Dedifferentiated amniotic fluid mesenchymal stem cell (primary cell): ENCODE measurements around the gene NCOA1.
A peak's percentile ranks its signal among the peaks of the same experiment; 100 is the strongest.
"Not testable (repeated sequence)": the region's sequence is repeated elsewhere in the genome, so short reads cannot be mapped to it uniquely, and the experiment has no call there.

Experiments
- DNase-seq: peaks from one replicate; pipeline ENCODE4 v3.0.0-alpha.2; 2016; ENCODE audit errors: extremely low spot score

The NCOA1 gene

DNA sequence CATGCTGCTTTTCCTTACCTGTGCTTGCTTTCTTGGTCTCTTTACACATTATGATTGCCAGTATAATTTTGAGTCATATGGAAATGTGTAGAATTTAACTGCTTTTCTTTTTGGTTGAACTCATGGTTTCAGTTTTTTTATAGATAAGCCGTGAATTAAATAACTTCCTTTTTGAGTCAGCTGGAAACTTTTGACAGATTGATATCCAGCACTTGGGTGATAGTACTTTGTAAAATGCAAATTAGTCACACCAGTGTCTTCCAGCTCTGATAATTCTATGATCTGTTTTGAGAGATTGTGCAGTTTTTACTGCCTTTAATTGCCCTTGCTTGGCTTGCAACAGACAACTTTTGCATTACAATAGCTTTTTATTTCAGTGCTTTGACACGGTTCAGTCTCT, 86.4 kb downstream of the NCOA1 start:
- DNase-seq, result no peak

GRCh38 chr2:24579053-24579803, 88.2 kb downstream of the NCOA1 start:
- DNase-seq, result no peak

DNA sequence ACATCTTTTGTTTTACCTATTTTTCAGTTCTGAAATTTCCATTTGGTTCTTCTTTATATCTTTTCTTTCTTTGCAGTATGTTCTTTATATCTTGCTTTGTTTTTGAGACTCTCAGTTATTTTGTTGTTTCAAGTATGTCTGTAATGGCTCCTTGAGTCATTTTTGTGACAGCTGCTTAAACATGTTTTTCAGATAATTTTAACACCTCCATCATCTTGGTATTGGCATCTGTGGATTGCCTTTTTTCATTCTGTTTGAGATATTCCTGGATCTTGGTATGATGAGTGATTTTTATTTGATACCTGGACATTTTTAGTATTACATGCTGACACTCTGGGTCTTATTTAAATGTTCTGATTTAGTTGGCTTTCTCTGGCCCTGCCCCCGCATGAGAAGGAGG, 89.5 kb downstream of the NCOA1 start:
- no peak for DNase-seq

DNA sequence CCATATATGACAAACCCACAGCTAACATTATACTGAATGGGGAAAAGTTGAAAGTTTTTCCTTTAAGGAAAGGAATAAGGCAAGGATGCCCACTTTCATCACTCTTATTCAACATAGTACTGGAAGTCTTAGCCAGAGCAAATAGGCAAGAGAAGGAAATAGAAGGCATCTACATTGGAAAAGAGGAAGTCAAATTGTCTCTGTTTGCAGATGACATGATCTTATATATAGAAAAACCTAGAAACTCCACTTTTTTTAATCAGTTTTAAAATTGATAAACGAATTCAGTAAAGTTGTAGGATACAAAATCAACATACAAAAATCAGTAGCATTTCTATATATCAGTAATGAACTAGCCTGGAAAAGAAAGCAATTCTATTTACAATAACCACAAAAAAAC, 90.9 kb downstream of the NCOA1 start:
- not testable (repeated sequence) for DNase-seq

DNA sequence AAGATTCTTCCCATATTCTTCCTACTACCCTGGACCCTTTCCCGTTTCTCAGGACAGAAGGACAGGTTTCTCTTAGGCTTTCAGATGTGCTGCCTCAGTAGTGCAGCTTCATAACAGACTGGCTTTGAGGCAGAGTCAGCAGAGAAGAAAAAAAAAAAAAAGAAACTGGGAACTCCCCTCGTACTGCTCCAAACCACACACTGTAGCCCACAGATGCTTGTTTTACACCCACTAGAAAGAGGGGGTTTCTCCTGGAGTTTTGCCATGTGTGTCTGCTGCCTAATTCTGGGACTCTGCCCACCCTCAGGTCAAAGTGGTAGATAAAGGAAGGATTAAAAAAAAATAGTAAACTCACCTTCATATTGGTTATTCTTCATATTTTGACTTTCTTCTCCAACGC, 95.9 kb downstream of the NCOA1 start:
- DNase-seq, result no peak

DNA sequence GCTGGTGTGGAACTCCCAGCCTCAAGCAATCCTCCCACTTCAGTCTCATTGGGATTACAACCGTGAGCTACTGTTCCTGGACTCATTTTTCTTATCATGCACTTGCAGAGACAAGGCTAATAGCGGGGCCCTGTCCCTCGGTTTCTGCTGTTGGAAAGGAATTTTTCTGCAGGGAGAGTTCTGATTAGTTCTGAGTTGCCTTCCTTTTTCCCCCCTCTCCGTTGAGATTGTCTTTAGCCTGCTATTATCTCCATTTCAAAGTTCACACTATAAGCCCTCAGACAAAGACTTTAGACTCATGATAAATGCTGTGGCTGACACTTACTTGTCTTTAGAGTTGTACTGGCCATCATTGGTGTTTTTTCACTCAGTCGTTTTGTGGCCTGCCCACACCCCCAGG, 97.2 kb downstream of the NCOA1 start:
- no peak for DNase-seq

GRCh38 chr2:24592441-24593100, 101.5 kb downstream of the NCOA1 start:
- no peak for DNase-seq

GRCh38 chr2:24594283-24594682, 103.2 kb downstream of the NCOA1 start:
- peak; percentile 24 for DNase-seq

DNA sequence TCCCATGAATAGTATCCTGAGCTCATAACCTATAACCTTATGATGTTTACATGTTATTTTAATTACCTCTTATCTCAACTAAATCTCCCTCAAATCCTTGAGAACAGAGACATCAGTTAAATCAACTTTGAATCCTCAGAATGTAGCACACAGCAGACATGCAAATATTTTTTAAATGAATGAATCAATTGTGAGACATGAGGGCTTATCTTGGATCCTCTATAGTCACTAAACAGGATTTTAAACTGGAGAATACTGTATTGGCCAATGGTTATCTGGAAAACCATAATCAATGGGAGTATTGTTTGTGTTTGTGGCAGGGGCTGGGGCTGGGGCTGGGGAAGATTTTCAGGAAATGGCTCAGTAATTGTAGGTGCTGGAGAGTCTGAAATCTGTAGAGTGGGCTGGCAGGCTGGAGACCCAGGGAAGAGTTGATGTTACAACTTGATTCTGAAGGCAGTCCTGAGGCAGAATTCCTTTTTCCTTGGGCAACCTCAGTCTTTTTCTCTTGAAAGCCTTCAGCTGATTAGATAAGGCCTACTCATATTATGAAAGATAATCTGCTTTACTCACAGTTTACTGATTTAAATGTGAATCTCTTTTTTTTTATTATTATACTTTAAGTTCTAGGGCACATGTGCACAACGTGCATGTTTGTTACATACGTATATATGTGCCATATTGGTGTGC, 106.3 kb downstream of the NCOA1 start:
- no peak for DNase-seq

- not testable (repeated sequence) for DNase-seq
Observed at GRCh38 chr2:24600140-24600539, 109.1 kb downstream of the NCOA1 start.

- no peak for DNase-seq
Observed at GRCh38 chr2:24611631-24612030, 120.6 kb downstream of the NCOA1 start.

- DNase-seq, result no peak
Observed at GRCh38 chr2:24613154-24613814, 122.2 kb downstream of the NCOA1 start.

DNA sequence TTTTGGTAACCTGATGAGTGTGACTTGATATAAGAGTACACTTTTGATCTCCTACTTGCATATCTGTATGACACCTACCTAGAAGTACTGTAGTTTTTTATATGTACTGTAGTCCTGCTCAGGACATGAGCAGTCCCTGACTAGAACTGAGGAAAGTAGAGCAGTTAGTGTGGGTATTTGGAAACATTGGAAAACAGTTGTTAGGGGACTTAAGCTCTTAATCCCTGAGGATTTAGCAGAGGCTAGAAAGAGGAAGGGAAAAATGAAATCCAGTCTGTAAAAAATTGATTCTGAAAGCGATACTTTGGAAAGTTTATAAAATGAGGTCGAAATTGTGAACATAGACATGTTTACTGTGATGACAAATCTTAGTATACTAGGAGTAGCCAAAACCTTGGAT, 125.6 kb downstream of the NCOA1 start:
- no peak for DNase-seq

DNA sequence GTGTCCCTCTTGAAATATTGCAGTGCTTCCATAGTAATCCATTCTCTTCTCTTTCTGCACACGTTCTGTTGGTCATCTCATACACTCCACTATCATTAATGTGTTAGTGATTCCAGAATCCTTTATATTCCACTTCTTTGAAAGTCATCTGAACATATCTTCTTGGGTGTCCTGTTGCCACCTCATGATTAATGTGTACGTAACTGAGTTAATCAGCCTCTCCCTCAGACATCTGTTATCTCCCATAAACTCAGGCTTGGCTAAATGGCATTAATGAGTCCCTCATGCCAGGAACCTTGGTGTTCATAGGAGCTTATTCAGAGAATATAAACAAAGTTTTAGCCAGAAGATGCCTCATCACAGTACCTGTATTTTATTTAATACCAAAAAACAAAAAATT, 126.4 kb downstream of the NCOA1 start:
- DNase-seq, result no peak

DNA sequence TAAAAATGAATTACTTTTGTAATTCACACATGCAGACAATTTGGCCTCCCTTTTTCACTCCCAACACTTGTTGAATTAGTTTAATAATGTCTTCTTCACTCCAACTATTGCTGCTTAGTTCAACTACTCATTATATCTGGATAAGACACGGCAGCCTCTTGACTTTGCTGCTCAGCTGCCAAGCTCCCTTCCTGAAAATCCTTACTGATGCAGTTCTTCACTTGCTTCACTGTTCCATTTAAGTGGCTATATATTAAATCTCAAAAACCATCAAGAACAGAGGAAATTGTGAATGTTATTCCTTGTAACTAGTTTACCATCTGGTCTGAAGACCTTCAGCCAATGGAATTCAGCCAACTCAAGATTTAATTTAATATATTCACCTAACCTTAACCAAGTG, 127.1 kb downstream of the NCOA1 start:
- no peak for DNase-seq

DNA sequence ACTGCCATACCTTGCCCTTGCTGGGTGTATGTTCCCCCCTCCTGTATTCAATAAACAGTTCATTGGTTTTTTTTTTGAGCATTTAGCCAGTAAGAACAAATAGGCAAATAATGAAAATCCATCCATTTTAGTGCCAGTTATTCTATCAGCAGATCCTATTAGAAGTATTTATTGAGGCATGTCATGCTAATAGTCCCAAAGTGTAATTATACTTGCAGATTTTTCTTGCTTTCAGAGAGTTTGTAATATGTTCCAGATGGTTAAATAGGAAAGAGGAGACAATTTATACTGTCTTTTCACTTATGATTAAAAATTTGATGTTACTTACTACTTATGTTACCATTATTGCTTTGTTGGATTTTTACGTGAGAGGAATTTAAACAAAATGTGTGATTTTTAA, 127.6 kb downstream of the NCOA1 start:
- DNase-seq, result no peak

DNA sequence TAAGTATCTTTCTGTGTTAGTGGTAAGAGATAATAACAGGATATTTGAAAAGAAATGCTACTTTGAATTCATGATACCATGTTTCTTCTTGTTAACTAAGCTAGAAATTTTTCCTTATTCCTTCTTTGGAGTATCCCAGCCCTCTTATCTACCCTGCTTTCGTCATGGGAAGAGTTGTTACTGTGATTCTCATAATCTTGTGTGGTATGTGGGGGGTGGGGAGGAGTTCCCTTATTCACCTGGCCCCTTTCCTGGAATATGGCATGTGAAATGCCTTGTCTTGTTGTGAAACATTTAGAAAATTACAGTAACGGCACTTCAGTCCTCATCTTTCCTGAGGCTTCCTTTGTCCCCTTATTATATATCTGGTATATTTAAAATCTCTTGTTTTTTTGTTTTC, 129.9 kb downstream of the NCOA1 start:
- DNase-seq, result no peak

DNA sequence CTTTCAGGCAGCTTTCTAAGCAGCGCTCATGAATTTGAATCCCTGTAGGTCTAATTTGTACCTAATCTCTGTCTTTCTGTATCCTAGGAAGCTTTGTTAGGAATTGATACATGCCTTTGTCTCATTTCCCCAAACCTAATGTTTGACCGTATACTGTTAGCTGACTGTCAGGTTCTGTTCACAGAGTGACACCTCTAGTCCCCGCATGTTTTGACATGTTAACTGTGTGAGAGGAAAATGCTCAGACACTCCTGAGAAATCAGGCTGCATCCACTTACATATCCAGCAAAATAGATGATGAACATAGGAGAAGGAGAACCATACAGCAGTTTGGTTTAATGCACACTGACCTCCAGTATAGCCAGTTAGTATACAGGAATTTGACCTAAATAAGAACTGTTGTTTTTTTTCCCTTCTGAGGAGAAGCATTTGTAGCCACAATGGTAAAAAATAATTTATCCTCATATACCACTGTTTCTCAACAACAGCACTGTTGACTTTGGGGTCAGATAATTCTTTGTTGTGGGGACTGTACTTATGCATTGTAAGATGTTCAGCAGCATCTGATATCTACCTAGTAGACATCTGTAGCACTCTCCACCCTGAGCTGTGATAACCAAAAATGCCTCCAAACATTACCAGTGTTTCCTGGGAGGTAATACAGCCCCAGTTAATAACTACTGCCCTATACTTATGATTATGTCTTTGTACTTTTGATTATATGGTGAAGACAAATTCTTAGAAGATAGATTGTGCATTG, 130.9 kb downstream of the NCOA1 start:
- DNase-seq, result no peak

- no peak for DNase-seq
Observed at GRCh38 chr2:24623535-24623934, 132.5 kb downstream of the NCOA1 start.

- no peak for DNase-seq
Observed at GRCh38 chr2:24625728-24626127, 134.7 kb downstream of the NCOA1 start.

DNA sequence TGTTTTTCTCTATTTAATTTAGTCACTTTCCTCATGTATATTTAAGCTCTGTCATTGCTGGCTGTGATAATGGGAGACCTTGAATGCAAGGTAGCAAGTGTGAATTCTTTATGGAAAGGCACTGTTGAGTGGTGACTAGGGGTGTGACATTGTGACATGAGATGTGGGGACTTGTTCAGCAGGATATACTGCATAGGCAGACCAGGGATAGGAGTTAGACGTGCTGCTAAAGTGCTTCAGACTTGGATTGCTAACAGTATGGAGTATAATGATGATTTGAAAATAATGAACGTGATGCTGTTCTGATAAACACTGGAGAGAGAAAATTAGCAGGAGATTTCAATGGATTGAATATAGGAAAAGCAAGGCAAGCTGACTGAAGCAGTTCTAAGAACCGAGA, 135.1 kb downstream of the NCOA1 start:
- no peak for DNase-seq

DNA sequence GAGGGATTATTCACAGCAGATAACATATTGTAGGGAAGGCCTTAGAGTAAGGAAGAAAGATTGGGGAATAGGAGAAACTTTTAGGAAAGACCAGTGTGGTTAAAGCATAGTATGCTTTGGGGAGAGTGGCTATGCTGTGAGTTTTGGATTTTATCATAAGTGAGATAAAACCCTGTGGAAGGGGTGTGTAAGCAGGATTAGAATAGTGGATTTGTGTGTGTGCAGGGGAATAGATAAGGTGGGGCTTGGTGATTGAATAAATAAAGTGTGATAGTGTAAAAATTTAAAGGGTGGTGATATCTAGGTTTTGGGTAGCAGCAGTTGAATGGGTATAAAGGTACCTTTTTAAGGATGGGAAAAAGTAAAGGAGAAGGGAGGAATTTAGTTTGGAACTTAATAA, 137.7 kb downstream of the NCOA1 start:
- no peak for DNase-seq
